ENCODE results near the gene FBXO48.

GRCh38 chr2:68454719-68455118, 12.4 kb downstream of the FBXO48 start:
- TF ChIP-seq CTCF (conservative IDR thresholded peaks at IDR 0.05; ENCODE audit: low read depth in 2 of 2) = no peak
- no peak for TF ChIP-seq POLR2AphosphoS5 (IDR thresholded peaks at IDR 0.05; ENCODE audit: low read depth)
- TF ChIP-seq EZH2 (IDR thresholded peaks at IDR 0.05; ENCODE audit: low read depth, unreplicated experiment) = no peak
- no peak for TF ChIP-seq ETS1 (IDR thresholded peaks at IDR 0.05)
- no peak for TF ChIP-seq REST (IDR thresholded peaks at IDR 0.05; ENCODE audit: unreplicated experiment)
- TF ChIP-seq CREB1 (CRISPR knock-in tag; IDR thresholded peaks at IDR 0.05; ENCODE audit: low read depth) = no peak
- TF ChIP-seq ZNF462 (CRISPR knock-in tag; IDR thresholded peaks at IDR 0.05) = no peak
- no peak for TF ChIP-seq EZH2phosphoT487 (IDR thresholded peaks at IDR 0.05; ENCODE audit: unreplicated experiment)
